Glomerular visceral epithelial cell (primary cell): Measurements from ENCODE around the gene FRY.
"Not testable (repeated sequence)": the region's sequence is repeated elsewhere in the genome, so short reads cannot be mapped to it uniquely, and the experiment has no call there.

Experiments
- DNase-seq: peaks from one replicate; pipeline ENCODE4 v3.0.0-alpha.2; 2016; ENCODE audit errors: extremely low spot score

The FRY gene

DNA sequence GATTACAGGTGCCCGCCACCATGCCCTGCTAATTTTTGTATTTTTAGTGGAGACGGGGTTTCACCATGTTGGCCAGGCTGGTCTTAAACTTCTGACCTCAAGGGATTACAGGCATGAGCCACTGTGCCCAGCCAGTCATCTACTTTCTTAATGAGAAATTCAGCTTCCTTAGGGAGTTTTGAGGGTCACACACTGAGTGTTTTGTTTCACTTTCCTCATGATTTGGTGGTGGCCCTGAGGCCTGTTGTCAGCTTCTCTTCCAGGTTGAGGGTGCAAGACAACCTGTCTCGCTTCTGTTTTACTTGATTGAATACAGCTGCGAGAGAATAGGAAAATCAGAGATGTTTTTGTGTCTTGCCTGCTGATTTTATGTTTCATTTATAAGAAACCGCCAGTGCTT, 9.9 kb downstream of the FRY start:
- no peak for DNase-seq

DNA sequence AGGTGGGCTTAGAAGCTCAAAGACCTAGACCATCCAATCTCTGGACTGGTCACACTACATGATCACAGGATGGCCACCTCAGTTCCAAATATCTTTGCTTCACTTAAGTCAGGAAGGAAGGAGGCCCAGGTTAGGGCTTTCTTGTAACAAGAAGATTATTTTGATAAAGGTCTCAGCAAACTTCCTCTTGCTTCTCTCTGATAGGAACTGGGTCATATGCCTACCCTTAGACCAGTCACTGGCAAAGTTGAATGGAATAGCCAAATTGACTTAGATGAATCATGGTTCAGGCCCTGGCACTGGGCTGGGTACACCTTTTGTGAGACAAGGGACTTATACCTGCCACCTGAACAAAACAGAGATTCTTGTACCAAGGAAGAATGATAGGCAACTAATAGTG, 11.0 kb downstream of the FRY start:
- DNase-seq, result no peak

DNA sequence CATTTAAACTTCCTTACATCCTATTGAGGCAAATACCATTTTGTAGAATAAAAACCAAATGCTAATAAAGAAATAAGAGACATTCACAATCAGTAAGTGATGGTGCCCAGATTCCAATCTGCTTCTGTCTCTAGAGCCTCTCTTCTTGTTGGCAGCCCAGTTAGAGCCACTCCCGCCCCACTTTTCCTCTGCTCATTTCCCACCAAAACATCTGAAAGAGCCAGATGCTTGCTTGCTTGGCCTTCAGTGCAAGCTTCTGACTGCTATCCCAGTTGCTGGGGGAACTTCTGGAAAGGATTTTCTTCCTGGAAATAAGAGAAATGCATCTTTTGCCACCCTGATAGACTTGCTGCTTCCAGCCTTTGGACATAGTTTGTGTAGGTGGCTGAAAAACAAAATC, 12.9 kb downstream of the FRY start:
- DNase-seq, result no peak

DNA sequence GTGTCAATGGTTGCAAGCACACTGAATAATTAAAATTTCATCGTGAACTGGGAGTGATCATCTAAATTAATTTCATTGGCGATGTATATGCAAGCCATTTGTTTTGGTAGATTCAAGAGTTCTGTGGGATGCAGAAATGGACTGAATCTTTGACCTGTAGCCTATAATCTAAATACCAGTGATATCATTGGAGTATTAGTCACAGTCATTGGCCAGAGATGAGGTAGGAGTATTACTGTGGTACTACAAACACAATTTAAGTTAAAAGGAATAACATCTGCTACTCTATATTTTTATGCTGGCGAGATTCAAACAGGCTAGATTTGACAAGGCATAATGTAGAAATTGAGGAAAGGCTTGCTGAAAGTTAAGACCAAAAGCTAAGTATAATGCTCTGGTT, 14.0 kb downstream of the FRY start:
- no peak for DNase-seq

DNA sequence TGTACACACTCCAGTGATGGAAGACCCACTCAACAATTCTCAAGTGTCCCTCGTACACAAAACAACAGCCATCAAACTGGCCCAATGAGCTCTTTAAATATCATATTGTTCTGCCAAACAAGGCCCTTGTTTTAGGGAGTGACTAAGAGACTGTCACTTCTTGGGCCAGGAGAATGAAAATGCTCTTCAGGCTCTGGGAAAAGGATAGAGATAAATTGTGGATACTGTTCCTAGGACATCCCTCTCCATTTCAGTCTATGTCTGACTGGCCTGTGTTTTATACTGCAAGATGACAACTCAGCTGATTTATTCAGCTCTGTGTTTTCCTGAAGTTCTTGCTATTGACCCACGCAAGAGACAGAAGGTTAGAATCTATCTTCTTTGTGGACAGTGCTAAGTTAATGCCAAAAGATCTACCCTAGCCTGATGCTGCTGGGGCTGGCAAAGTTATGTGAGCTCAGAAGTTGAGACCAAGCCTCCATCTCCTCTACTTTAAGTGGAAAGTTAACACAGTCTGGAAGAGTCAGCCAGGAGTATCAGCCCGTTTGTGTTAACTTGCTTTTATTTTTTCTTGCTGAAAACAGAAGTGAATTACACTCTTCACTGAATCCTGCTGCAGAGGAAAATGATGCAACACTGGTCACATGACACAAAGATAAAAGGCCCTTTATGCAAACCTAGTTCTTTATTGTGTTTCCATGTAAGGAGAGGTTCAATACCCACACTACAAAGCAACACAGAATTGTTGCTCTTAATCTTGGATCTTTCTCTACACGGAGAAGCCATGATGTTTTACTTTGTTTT, 14.6 kb downstream of the FRY start:
- DNase-seq, result no peak

DNA sequence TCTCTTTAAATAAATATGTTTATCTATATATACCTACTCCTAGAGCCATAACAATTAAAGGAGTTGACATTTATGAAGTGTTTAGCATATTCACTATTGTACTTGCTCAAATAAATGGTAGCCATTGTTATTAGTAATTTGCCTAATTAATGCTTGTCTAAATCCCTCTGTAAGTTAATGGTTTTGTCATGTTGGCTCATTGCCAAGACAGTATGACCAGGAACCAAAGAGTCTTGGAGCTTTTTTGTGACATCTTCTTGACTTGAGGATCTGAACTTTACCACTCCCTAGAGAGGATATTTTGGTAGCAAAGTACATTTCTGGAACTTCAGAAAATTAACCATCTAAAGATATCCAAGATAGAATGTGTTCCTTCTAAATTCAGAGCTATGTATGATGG, 15.5 kb downstream of the FRY start:
- no peak for DNase-seq

DNA sequence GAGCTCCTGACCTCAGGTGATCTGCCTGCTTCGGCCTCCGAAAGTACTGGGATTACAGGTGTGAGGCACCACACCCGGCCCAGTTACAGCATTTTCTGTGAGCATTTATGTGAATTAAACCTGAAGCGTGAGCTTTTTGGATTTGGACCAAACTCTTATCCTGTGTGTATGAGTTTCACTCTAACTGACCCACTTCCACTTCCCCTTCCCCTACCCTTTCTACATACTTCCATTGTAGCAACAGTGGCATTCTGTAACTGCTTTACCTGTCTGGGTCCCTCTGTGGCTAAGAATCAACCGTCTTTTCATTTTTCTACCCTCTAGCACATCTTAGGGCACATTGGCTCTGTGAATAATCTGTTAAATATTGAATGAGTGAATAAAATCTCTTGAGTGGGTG, 16.2 kb downstream of the FRY start:
- DNase-seq, result no peak

DNA sequence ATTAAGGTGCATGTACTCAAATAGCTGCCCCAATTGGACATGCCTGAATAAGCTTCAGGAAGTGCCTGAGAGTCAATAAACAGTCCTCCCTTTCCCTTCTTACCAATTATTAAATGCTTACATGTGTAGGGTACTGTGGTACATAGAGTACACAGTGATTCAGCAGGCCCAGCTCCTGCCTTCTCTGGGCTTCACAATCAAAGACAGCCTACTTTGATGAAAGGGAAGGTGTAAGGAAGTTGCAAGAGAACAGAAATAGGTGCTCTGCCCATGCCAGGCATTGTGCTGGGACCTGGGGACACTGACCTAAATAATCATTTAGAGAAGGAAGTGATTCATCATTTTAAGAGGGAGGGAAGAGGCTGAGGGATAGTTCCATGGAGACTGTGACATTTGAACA, 17.2 kb downstream of the FRY start:
- DNase-seq, result no peak

DNA sequence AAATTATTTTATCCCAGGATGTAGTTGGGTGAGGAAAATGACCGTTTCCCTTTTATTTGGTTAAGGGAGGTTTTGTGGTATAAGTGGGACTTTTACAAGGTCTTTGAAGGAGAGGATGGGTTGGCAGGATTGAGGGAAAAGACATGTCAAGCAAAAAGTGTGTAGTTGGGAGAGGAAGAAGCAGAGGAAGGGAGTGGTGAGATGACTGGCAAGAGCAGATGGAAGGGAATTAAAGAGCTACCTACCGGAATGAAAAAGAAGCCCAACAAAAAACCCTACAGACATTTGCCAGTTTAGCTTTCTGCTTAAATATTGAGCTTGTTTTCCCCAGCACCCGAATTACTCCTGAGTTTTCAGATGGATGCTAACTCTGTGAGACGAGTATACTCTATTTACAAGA, 19.6 kb downstream of the FRY start:
- no peak for DNase-seq

DNA sequence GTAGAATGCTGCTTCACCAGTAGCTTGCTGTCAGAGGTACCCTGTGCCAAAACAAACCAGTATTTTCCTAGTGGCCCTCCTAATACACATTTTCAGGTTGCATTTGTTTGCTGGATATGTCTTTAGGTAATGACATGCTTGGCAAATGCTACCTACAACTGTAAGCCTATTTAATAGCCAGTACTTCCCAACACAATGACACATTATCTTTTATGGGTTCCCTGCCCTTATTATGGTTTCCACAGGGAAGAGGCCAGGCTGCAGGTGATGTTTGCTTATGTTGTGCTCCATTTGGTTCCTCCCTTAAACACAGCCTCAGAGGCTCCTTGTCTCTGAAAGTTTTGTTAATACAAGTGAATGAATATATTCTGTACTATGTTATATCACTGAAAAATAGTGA, 24.7 kb downstream of the FRY start:
- DNase-seq, result no peak

DNA sequence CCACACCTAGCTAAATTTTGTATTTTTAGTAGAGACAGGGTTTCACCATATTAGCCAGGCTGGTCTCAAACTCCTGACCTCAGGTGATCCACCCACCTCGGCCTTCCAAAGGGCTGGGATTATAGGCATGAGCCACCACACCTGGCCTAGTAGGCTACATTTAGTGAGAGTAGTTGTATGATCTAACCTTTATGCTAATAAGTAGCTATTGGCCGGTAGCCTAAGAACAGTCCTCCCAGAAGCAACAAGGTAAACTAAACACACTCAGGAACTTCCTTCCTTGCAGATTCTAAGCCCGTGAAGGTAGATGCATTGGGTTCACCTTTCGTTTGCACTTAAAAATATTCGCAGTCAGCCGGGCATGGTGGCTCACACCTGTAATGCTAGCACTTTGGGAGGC, 25.8 kb downstream of the FRY start:
- not testable (repeated sequence) for DNase-seq

DNA sequence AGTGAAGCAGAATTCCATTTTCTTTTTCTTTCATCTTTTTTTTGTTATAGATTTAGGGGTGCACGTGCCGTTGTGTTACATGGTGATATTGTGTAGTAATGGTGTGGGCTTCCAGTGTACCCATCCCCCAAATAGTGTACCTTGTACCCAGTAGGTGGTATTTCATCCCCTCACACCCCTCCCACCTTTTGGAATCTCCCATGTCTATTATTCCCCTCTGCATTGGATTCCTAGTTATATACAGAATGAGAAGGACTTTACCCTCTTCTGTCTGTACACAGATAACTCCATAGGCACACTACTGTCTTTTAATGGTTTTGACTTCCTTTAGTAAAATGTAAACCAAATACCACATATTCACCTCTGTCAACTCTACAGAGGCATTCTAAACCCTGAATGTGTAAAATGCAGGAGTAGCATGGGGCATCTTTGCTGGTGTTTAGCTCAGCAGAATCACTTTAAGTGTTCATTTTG, 28.0 kb downstream of the FRY start:
- DNase-seq, result no peak

DNA sequence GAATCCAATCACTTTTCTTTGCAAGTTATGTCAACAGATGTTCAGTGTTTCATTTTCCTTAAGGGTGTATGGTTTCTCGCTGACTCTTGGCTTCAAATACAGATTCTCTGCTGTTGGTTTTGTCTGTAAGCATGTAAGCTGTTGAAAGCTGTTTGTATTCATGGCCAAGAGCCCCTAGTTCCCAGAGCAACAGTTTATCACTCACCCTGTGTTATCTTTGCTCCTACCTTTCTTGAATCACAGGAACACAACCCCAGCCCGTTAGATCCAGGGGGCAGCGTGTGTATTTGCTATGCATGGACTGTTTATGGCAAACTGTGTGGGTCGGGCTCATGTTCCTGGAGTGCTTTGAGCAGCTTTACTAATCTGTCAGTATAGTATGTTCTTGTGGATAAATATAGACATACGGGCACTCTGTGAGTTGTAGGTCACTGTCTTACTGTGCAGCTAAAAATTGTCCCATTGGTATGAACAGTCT, 28.9 kb downstream of the FRY start:
- no peak for DNase-seq

DNA sequence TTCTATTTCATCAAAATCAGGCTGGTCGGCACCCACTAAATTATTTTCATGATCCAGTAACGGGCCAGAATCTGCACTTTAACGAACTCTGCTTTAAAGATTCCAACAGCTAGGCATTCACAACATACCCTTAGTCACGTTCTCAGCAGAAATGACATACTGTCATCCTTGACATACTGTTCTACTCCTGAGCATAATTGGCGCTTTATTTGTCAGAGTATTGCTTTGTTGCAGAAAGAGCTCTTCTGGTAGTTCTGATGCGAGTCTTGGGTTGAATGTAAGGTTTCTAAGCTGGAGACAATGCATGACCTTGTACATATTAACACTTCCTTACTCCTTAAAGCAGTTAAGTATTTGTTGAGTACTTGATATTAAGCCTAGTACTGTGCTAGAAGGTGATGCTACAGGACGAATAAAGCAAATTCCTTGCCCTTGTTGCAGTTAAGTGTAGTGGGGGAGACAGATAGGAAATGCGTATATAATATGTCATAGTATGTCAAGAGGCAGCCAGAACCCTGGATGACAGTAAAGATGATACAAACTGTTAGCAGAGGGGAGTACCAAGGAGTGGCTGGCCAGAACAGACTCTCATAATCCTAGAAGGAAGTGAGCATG, 32.2 kb downstream of the FRY start:
- no peak for DNase-seq

DNA sequence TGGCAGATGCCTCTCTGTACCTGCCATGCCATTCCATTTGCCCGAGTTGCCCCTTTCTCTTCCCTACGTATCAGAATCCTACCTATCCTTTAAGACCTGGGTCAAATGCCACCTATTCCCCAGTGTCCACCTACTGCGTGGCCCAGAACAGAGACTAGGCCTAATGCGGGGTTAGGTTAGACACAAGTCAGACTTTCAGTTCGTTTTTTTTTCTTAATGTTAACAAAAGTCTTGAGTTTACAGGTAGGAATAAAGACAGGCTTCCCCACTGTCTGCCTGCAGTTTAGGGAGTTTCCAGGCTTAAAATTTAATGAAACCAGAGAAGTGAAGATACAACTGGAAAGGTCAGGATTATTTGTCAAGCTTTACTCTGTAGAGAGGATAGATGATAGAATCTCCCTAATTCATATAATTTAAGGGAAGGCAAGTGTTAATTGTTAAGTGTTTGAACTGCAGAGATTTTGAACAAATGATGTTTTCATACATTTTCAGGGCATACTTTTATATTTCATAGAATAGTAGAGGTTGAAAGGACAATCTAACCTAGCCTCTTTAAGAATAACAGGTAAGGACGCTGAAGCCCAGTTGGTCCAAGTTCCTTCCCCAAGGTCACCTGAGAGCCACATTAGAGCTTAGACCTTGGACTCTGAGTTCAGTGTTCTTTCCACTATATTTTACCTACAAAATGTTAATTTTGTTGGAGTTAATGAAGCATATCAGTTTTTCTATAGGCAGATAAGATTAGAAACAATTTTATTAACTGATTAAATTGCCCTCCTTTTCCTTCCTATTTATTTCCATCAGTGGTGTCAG, 35.8 kb downstream of the FRY start:
- DNase-seq, result no peak

DNA sequence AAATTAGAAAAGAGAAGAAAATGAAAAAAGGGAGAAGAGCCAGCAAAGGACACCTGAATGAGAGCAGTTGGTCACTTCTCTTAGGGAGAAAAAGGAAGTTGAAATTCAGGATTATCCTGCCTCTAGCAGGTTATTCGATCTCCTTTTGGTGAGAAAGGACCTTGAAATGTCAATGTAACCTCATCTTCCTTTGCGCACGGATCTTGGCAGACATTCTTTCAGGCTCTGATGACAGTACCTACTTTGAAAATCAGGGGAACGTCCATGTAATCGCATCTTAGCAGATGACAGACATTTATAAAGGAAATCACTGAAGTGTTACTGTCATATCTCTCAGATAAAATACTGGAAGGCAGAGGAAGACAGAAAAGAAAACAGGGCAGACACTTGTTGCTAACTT, 36.7 kb downstream of the FRY start:
- DNase-seq, result no peak

DNA sequence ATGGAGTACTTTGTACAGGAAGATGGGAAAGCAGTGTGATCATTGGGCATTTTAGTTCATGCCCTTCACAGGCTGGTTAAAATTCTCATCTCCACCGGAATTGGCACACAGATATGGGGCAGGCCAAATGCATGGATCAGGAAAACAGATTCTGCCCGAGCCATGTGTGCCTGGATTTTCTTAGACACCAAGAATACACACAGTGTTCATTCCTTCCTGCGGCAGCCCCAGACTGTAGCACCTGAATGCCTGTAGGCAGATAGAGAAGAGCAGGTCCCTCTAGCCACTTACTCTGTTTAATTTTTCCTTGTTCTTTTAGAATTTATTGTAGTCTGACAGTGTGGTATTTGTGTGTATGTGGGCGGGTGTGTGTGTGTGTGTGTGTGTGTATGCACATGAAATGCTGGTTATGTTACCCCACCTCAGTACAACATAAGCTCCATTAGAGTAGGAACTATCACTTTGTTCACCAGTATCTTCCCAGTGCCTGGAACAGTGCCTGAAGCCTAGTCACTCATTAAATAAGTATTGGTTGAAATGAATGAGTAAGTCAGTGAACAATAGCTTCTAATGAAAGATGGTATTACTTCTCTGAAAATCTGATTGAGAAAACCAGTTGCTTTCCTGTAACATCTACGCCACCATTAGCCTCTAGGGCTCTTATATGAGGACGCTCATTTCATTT, 41.7 kb downstream of the FRY start:
- DNase-seq, result no peak

DNA sequence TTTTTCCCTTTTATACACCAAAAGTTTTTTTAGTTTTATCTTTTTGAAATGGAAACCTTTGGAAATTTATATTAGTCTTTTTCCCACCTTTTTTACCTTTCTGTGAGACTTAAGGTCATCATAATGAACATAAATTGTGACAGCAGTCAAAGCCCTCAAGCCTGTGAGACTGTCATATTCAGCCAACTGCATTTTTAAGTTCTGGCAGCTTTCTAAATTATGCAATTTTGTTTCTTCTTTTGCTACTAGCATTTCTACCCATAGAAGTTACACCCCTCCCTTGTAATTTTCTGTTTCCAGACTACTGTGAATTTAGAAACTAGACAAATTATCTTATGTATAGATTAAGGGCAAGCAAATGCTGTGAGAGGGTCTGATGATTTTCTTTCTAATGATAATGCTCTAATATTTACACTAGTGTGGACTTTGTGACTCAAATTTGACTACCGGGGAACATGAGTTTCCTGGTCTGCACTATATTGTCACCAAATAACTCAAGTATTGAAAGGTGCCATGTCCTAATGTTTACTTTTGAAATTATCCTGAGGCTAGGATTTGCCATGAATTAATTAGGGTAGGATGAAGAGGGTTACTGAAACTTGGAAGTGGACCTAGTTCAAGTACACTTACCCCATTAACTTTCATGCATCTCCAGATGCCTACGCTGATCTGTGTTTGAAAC, 43.7 kb downstream of the FRY start:
- no peak for DNase-seq

DNA sequence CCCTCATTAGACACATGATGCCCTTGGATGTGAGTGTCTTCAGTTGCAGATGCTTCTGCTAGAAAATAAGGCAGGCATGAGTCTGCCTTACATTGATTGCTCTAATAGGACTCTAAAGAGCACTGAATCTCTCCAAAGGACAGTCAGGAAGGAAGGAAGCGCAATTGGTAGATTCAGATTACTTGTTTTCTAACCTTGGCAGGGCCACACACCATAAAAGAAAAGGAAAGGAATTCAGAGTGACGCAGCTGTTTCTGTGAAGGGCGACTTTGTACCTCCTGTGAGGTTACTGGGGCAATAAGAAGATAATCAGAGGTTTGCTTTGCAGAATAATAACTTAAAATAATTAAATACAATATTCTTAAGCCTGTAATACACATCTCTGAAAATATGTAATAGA, 48.0 kb downstream of the FRY start:
- no peak for DNase-seq

DNA sequence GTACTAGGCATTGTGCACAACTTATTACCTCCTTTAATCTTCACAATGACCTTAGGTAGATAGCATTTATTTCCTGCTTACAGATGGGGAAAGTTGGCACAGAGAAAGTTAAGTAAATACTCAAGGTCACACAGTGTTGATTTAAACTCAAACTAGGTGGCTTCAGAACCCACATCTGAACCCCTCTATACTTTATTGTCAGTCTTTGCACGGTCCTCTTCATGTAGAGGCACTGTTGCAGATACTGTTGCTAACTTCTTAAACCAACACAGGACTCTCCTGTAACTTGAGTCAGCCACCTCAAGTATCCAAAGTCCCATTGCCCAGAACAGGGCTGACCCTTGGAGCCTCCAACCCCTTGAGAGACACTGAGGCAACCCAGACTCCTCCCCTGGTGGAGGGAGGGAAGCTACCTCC, 48.8 kb downstream of the FRY start:
- DNase-seq, result no peak

DNA sequence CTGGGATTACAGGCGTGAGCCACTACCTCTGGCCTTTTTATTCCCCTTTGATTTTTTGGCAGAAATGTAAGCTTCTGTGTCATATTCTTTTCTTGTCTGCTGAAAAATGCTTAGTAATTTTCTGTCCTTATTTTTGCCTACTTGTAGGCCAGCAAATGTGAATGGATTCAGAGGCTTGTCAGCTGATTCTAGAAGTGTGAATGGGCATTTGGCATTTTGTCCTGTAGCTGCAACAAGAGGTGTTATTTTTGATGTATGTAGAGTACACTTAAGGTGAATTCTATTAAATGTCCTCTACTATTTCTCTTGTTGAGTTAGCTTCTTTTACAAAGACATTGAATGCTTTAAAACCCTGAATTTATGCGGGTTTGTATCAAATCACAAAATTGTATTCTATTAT, 50.0 kb downstream of the FRY start:
- no peak for DNase-seq
